Tibial nerve (tissue), 4 donors: ENCODE data around the gene PHEX. TPM values are rescaled to one million over a fixed set of nuclear protein-coding genes. Genes with fewer than 3 reads are reported as not detected.

ENCODE experiments used
- DNase-seq, 2 donors: peaks; one replicate each; pipeline ENCODE4 v3.0.0-alpha.2; 2019; ENCODE audit warnings: low spot score in 2 of 2
- H3K27ac ChIP-seq, 4 donors: fragments of 200-600 bp; sonication (generic) in 3 of 4; one replicate each; pipeline ENCODE4 v1.5.1; 2017 to 2019; ENCODE audit warnings: mild to moderate bottlenecking in 1 of 4
- H3K27me3 ChIP-seq, 2 donors: fragments of 200-600 bp; sonication (generic) in 1 of 2; one replicate each; pipeline versions ENCODE4 v1.5.1 to v1.6.0; 2017 to 2019
- H3K36me3 ChIP-seq, 3 donors: fragments of 200-600 bp; sonication (generic); one replicate each; pipeline ENCODE4 v1.5.1; 2018 to 2019
- H3K4me1 ChIP-seq, 4 donors: fragments of 200-600 bp; sonication (generic) in 3 of 4; one replicate each; pipeline ENCODE4 v1.5.1; 2017 to 2019
- H3K4me3 ChIP-seq, 4 donors: fragments of 200-600 bp; sonication (generic) in 3 of 4; one replicate each; pipeline ENCODE4 v1.5.1; 2017 to 2019; ENCODE audit warnings: mild to moderate bottlenecking in 1 of 4, moderate library complexity in 1 of 4
- H3K9me3 ChIP-seq, 4 donors: fragments of 200-600 bp; sonication (generic) in 3 of 4; one replicate each; pipeline ENCODE4 v1.5.1; 2017 to 2019
- EP300 ChIP-seq, 2 donors: sonication (generic); formaldehyde crosslinking; IDR thresholded peaks; one replicate each; pipeline ENCODE4 v1.6.1; 2017; ENCODE audit warnings: antibody characterized with exemption in 2 of 2, mild to moderate bottlenecking in 1 of 2
- POLR2A ChIP-seq, 2 donors: fragments of 450-650 bp; IDR thresholded peaks; one replicate each; pipeline ENCODE4 v1.6.1; 2017; ENCODE audit warnings: antibody characterized with exemption in 2 of 2, mild to moderate bottlenecking in 2 of 2, moderate library complexity in 2 of 2
- WGBS, 2 donors: methylation state at CpG; one replicate each; pipeline ENCODE4 v1.1.5; 2018; 5-methylcytosine and 5-hydroxymethylcytosine counted together
- total RNA-seq, 4 donors: library from RNA; depleted of rRNA; stranded (reverse); fragments of >200 nt; gene quantifications; one replicate each; pipeline ENCODE4 v1.1.0, GENCODE V29; 2016
- TF ChIP-seq, protein P1 (sequence below), 5 experiments: fragments of 200-600 bp in 3 of 5; fragments of 450-650 bp in 2 of 5; sonication (generic) in 3 of 5; IDR thresholded peaks; one replicate each; pipeline ENCODE4 v1.5.1; 2016 to 2019; ENCODE audit warnings: antibody characterized with exemption in 5 of 5, mild to moderate bottlenecking in 3 of 5, moderate library complexity in 2 of 5

PHEX gene
- total RNA-seq, 4 donors from 2014 or later = under 0.01 TPM; not detected in 2

DNA sequence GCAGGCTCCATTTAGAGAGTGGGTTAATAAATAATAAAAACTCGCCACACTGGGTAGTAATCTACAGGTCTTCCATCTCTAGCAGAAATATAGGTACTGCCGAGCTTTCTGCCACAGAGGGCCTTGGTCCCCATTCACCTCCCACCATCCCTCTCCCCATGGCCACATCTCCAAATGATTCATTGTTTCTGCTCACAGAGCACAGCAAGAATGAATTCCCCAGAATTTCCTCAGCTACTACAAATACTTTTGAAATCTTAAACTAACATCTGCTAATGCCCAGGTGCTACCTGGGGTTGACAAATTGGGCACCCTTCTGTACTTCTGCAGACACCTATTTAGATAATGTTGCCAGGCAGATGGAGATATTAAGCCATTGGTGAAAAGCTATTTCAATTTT, 5.1 kb downstream of the PHEX start:
- Histone ChIP-seq H3K27me3 (no peaks in the 10 kb centered on the region), H3K4me1 (no peaks in the 10 kb centered on the region), H3K36me3 (no peaks in the 10 kb centered on the region), H3K4me3 (no peak overlapping the region), H3K9me3 (no peaks in the 10 kb centered on the region), H3K27ac (no peak overlapping the region)
- TF ChIP-seq EP300 (IDR thresholded peaks at IDR 0.05) (no peak), POLR2A (IDR thresholded peaks at IDR 0.05) (no peak)
- TF ChIP-seq, protein P1, sequence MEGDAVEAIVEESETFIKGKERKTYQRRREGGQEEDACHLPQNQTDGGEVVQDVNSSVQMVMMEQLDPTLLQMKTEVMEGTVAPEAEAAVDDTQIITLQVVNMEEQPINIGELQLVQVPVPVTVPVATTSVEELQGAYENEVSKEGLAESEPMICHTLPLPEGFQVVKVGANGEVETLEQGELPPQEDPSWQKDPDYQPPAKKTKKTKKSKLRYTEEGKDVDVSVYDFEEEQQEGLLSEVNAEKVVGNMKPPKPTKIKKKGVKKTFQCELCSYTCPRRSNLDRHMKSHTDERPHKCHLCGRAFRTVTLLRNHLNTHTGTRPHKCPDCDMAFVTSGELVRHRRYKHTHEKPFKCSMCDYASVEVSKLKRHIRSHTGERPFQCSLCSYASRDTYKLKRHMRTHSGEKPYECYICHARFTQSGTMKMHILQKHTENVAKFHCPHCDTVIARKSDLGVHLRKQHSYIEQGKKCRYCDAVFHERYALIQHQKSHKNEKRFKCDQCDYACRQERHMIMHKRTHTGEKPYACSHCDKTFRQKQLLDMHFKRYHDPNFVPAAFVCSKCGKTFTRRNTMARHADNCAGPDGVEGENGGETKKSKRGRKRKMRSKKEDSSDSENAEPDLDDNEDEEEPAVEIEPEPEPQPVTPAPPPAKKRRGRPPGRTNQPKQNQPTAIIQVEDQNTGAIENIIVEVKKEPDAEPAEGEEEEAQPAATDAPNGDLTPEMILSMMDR (IDR thresholded peaks at IDR 0.05) = no peak
- WGBS, 2 donors = 79 to 95% methylated on average over 2 of the region's 2 CpGs
- DNase-seq = no peak

DNA sequence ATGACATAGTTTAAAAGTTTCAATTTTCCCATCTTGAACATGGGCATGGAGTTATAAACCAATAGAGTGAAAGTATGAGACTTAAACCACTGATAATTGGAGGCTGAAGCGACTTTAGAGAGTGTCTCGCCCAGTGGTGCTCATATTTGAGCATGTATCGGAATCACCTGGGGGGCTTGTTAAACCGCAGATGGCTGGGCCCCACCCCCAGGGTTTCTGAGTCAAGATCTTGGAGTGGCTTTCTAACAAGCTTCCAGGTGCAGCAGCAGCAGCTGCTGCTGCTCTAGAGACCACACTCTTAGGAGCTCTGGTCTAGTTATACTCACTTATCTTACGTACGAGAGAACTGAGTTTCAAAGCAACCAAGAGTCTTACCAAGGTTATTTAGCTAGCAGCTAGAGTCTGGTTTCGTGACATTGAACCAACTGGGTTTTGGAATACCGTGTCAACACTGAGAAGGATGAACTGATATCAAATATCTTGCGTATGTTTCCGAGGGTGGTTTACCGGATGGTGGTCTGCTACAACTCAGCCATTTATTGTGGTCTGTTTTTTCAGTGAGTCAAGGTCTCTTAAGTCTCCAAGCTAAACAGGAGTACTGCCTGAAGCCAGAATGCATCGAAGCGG, 5.9 kb downstream of the PHEX start:
- Histone ChIP-seq H3K4me1 (no peaks in the 10 kb centered on the region), H3K27me3 (no peaks in the 10 kb centered on the region), H3K27ac (no peak overlapping the region), H3K9me3 (no peaks in the 10 kb centered on the region), H3K36me3 (no peaks in the 10 kb centered on the region), H3K4me3 (no peak overlapping the region)
- no peak for TF ChIP-seq EP300 (IDR thresholded peaks at IDR 0.05)
- TF ChIP-seq POLR2A (IDR thresholded peaks at IDR 0.05) = no peak
- TF ChIP-seq, protein P1 (IDR thresholded peaks at IDR 0.05) = no peak
- no peak for DNase-seq
- 73 to 84% methylated on average over 11 to 13 of the region's 13 CpGs for WGBS, 2 donors

DNA sequence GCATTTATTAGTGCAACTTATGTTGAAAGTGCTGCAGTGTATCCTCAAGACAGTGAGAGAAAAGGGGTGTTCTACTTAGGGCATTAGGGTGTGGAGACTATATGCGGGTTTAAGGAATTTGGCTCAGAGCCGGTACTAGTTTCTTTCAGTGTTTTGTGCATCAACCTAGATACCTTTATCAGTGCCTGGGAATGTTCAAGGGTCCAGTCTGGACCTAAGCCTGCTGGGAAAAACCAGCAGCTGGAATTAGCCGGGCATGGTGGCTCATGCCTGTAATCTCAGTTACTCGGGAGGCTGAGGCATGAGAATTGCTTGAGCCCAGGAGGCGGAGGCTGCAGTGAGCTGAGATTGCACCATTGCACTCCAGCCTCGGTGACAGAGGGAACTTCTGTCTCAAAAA, 7.4 kb downstream of the PHEX start:
- Histone ChIP-seq H3K27ac (no peak overlapping the region), H3K4me3 (no peak overlapping the region), H3K9me3 (no peaks in the 10 kb centered on the region), H3K36me3 (no peaks in the 10 kb centered on the region), H3K4me1 (no peaks in the 10 kb centered on the region), H3K27me3 (no peaks in the 10 kb centered on the region)
- WGBS, 2 donors = 80 to 88% methylated on average over 5 to 6 of the region's 6 CpGs
- DNase-seq = no peak
- TF ChIP-seq, protein P1 (IDR thresholded peaks at IDR 0.05) = no peak
- no peak for TF ChIP-seq POLR2A (IDR thresholded peaks at IDR 0.05)
- no peak for TF ChIP-seq EP300 (IDR thresholded peaks at IDR 0.05)

DNA sequence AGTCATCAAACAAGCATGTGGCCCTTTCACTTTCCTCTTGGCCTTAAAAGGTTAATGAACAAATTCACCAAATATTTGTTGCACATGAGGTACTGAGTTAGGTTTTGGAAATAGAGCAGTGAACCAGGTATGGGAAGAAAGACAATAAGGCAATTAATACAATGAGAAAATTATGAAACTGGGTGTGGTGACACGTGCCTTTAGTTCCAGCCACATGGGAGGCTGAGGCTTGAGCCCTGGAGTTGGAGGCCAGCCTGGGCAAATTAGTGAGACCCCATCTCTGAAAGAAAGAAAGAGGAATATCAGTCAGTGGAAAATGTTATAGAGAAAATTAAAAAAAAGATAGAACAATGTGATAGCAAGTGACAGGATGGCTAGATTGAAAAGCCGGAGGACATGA, 8.1 kb downstream of the PHEX start:
- H3K27me3 ChIP-seq = no peaks in the 10 kb centered on the region
- no peaks in the 10 kb centered on the region for H3K9me3 ChIP-seq
- H3K4me3 ChIP-seq = no peak overlapping the region
- DNase-seq = no peak
- 81 to 97% methylated on average over 2 of the region's 2 CpGs for WGBS, 2 donors
- TF ChIP-seq EP300 (IDR thresholded peaks at IDR 0.05) = no peak
- TF ChIP-seq POLR2A (IDR thresholded peaks at IDR 0.05) = no peak
- TF ChIP-seq, protein P1 (IDR thresholded peaks at IDR 0.05) = no peak
- H3K36me3 ChIP-seq = no peaks in the 10 kb centered on the region
- H3K27ac ChIP-seq = no peak overlapping the region
- H3K4me1 ChIP-seq = no peaks in the 10 kb centered on the region

DNA sequence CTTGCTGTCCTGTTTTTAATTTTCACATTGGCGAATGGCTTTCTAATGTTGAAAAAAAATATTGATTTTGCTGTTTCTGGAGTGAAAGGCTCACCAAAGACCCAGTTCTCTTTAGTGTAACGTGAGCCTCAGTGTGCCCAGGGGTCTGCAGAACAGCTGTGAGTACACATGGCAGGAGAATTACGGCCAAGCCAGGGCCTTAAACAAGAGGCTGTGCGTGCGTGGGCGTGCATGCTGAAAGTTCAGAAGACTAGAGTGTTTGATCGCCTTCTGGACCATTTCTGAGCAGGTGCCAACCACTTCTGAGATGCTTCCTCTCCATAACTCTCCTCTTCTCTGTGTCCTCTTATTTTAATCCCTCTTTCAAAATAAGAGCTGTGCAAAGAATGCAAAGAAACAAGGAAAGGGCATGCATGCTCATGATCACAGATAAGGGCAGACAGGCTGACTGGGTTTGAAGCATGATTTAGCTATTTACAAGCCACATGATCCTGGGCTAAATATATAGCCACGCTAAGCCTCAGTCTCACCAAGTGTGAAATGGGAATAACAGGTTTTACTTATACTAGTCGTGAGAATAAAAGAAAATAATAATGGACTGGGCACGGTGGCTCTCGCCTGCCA, 9.9 kb downstream of the PHEX start:
- no peak overlapping the region for H3K27ac ChIP-seq
- H3K4me3 ChIP-seq = no peak overlapping the region
- WGBS, 2 donors = 70 to 71% methylated on average over 10 to 11 of the region's 11 CpGs
- TF ChIP-seq, protein P1 (IDR thresholded peaks at IDR 0.05) = no peak
- TF ChIP-seq EP300 (IDR thresholded peaks at IDR 0.05) (no peak), POLR2A (IDR thresholded peaks at IDR 0.05) (no peak)
- H3K9me3 ChIP-seq = no peaks in the 10 kb centered on the region
- no peaks in the 10 kb centered on the region for H3K36me3 ChIP-seq
- no peaks in the 10 kb centered on the region for H3K27me3 ChIP-seq
- no peak for DNase-seq
- no peaks in the 10 kb centered on the region for H3K4me1 ChIP-seq
